ENCODE data around the gene OR10A4.

The OR10A4 gene, protein sequence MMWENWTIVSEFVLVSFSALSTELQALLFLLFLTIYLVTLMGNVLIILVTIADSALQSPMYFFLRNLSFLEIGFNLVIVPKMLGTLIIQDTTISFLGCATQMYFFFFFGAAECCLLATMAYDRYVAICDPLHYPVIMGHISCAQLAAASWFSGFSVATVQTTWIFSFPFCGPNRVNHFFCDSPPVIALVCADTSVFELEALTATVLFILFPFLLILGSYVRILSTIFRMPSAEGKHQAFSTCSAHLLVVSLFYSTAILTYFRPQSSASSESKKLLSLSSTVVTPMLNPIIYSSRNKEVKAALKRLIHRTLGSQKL

DNA sequence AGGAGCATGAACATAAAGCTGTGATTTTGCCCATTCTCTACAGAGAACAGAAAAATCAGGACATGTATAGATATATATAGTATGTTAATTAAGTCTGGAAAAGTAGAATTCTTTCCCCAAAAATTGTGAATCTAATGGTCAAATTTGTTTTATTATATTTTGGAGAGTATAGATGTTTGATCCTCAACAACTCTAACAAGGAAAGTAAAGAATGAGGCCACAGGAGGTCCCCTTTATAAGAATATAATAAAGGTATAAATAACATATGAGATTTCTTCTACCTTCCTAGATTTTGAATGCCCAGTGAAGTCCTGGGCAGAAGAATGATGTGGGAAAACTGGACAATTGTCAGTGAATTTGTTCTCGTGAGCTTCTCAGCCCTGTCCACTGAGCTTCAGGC, at the start of gene OR10A4:
OR10A4 (plus strand) TSS at position 301 of the 400 bp plus-strand sequence; CDS start at position 324, 23 bp downstream.
- Histone ChIP-seq H3K36me3 (replicated peaks; ENCODE audit: insufficient read depth, low read length) (no peaks in the 10 kb centered on the region), H3K27me3 (replicated peaks; ENCODE audit: insufficient read depth, low read length) (no peaks in the 10 kb centered on the region), H3K27ac (ENCODE audit: low read length) (no peak within 1 kb of the TSS), H4K20me1 (ENCODE audit: insufficient read depth, low read length) (no peaks in the 10 kb centered on the region), H3K9me2 (replicated peaks; ENCODE audit: insufficient read depth, low read length) (no peaks in the 10 kb centered on the region), H3K4me3 (ENCODE audit: low read length) (no peak within 1 kb of the TSS), H3F3A (ENCODE audit: insufficient read depth, low read length) (no peaks in the 10 kb centered on the region), H2AFZ (ENCODE audit: low read length) (no peak within 1 kb of the TSS), H3K4me1 (ENCODE audit: low read length) (no peaks in the 10 kb centered on the region), H3K9me3 (replicated peaks; ENCODE audit: insufficient read depth, low read length) (no peaks in the 10 kb centered on the region), H3K9ac (ENCODE audit: low read length) (no peak within 1 kb of the TSS), H3K4me2 (ENCODE audit: low read depth, low read length) (no peak within 1 kb of the TSS), H3K79me2 (ENCODE audit: low read length) (no peaks in the 10 kb centered on the region)
- TF ChIP-seq EZH2 (optimal IDR thresholded peaks at IDR 0.05; ENCODE audit: low read depth, low read length) (no peak), EZH2phosphoT487 (IDR thresholded peaks at IDR 0.05; ENCODE audit: low read length) (no peak)
- TF ChIP-seq, protein P1, sequence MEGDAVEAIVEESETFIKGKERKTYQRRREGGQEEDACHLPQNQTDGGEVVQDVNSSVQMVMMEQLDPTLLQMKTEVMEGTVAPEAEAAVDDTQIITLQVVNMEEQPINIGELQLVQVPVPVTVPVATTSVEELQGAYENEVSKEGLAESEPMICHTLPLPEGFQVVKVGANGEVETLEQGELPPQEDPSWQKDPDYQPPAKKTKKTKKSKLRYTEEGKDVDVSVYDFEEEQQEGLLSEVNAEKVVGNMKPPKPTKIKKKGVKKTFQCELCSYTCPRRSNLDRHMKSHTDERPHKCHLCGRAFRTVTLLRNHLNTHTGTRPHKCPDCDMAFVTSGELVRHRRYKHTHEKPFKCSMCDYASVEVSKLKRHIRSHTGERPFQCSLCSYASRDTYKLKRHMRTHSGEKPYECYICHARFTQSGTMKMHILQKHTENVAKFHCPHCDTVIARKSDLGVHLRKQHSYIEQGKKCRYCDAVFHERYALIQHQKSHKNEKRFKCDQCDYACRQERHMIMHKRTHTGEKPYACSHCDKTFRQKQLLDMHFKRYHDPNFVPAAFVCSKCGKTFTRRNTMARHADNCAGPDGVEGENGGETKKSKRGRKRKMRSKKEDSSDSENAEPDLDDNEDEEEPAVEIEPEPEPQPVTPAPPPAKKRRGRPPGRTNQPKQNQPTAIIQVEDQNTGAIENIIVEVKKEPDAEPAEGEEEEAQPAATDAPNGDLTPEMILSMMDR (IDR thresholded peaks at IDR 0.05; ENCODE audit: low read length), result no peak
- no peak for DNase-seq

DNA sequence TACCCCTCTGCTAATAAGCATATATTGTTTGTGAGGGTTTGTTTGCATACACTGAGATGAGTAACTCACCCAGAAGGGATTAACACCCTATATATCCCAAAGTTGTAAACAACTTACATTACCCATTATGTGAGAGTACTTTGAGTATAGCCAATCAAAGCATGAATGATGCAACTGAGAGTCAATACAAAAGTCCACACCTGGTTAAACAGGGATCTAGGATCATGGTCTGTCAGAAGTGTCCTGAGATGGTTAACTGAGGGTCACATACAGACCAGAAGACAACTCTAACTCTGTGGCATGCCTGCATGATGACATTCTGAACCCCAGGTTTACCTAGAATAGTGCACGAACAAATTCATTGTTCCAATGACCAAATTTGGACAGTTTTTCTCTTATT, 48.3 kb upstream of the OR10A4 start:
- Histone ChIP-seq H3K79me2 (ENCODE audit: low read length) (no peaks in the 10 kb centered on the region), H3F3A (ENCODE audit: insufficient read depth, low read length) (no peaks in the 10 kb centered on the region), H2AFZ (ENCODE audit: low read length) (no peak overlapping the region), H4K20me1 (ENCODE audit: insufficient read depth, low read length) (no peaks in the 10 kb centered on the region), H3K27ac (ENCODE audit: low read length) (no peak overlapping the region), H3K9ac (ENCODE audit: low read length) (no peak overlapping the region), H3K9me3 (replicated peaks; ENCODE audit: insufficient read depth, low read length) (no peaks in the 10 kb centered on the region), H3K4me2 (ENCODE audit: low read depth, low read length) (no peak overlapping the region), H3K4me1 (ENCODE audit: low read length) (no peaks in the 10 kb centered on the region), H3K9me2 (replicated peaks; ENCODE audit: insufficient read depth, low read length) (no peaks in the 10 kb centered on the region), H3K36me3 (replicated peaks; ENCODE audit: insufficient read depth, low read length) (no peaks in the 10 kb centered on the region), H3K4me3 (ENCODE audit: low read length) (no peak overlapping the region), H3K27me3 (replicated peaks; ENCODE audit: insufficient read depth, low read length) (no peaks in the 10 kb centered on the region)
- TF ChIP-seq EZH2phosphoT487 (IDR thresholded peaks at IDR 0.05; ENCODE audit: low read length), result no peak
- DNase-seq, result no peak

DNA sequence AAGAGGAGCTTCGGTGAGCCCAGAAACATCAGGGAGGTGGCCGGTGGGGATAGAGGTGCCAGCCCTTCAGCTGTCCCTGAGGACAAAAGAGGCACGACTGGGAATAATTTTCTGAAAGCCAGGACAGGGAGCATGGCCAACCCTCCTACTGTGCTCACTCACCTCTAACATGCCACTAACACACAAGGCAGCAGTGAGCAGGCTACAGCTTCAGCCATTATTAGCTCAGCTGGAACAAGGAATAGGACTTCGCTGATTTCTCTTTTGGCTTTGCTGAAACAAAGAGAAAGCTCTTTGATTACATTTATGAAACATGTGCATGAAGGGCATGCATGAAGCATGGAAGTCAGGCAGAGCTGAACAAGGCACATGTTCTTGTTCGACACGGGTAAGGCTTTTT, 43.1 kb upstream of the OR10A4 start:
- H3K4me2 ChIP-seq (ENCODE audit: low read depth, low read length), result no peak overlapping the region
- no peaks in the 10 kb centered on the region for H4K20me1 ChIP-seq (ENCODE audit: insufficient read depth, low read length)
- no peak for DNase-seq
- no peak overlapping the region for H3K4me3 ChIP-seq (ENCODE audit: low read length)
- H3K27me3 ChIP-seq (replicated peaks; ENCODE audit: insufficient read depth, low read length), result no peaks in the 10 kb centered on the region
- H3K79me2 ChIP-seq (ENCODE audit: low read length), result no peaks in the 10 kb centered on the region
- H2AFZ ChIP-seq (ENCODE audit: low read length), result no peak overlapping the region
- H3K9me2 ChIP-seq (replicated peaks; ENCODE audit: insufficient read depth, low read length), result no peaks in the 10 kb centered on the region
- H3K36me3 ChIP-seq (replicated peaks; ENCODE audit: insufficient read depth, low read length), result no peaks in the 10 kb centered on the region
- H3K4me1 ChIP-seq (ENCODE audit: low read length), result no peaks in the 10 kb centered on the region
- H3K9ac ChIP-seq (ENCODE audit: low read length), result no peak overlapping the region
- TF ChIP-seq EZH2 (optimal IDR thresholded peaks at IDR 0.05; ENCODE audit: low read depth, low read length), result no peak
- no peak for TF ChIP-seq EZH2phosphoT487 (IDR thresholded peaks at IDR 0.05; ENCODE audit: low read length)
- TF ChIP-seq, protein P1 (IDR thresholded peaks at IDR 0.05; ENCODE audit: low read length), result no peak
- no peaks in the 10 kb centered on the region for H3F3A ChIP-seq (ENCODE audit: insufficient read depth, low read length)
- no peaks in the 10 kb centered on the region for H3K9me3 ChIP-seq (replicated peaks; ENCODE audit: insufficient read depth, low read length)
- no peak overlapping the region for H3K27ac ChIP-seq (ENCODE audit: low read length)

DNA sequence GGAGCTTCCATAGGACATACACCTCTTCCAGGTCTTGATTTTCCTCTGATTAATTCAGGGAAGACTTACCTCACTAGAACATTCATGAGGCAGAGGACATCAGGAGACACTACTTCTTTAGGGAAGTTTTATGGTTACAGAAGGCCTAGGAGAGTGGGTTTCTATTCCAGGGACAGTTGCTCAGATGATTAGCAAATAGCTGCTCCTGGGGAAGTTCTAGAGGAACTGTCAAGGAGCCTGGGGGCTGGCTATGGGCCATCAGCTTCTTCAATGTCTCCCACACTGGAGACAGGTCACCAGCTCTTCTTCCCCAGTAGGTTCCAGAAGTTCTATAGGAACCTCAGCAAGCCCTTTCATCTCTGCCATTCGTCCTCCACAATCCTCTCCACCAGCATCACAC, 42.4 kb upstream of the OR10A4 start:
- no peaks in the 10 kb centered on the region for H4K20me1 ChIP-seq (ENCODE audit: insufficient read depth, low read length)
- no peaks in the 10 kb centered on the region for H3F3A ChIP-seq (ENCODE audit: insufficient read depth, low read length)
- H3K4me3 ChIP-seq (ENCODE audit: low read length), result no peak overlapping the region
- TF ChIP-seq, protein P1 (IDR thresholded peaks at IDR 0.05; ENCODE audit: low read length), result no peak
- no peaks in the 10 kb centered on the region for H3K9me2 ChIP-seq (replicated peaks; ENCODE audit: insufficient read depth, low read length)
- H3K4me2 ChIP-seq (ENCODE audit: low read depth, low read length), result no peak overlapping the region
- H3K9me3 ChIP-seq (replicated peaks; ENCODE audit: insufficient read depth, low read length), result no peaks in the 10 kb centered on the region
- no peaks in the 10 kb centered on the region for H3K36me3 ChIP-seq (replicated peaks; ENCODE audit: insufficient read depth, low read length)
- H3K9ac ChIP-seq (ENCODE audit: low read length), result no peak overlapping the region
- H3K79me2 ChIP-seq (ENCODE audit: low read length), result no peaks in the 10 kb centered on the region
- H2AFZ ChIP-seq (ENCODE audit: low read length), result no peak overlapping the region
- no peaks in the 10 kb centered on the region for H3K4me1 ChIP-seq (ENCODE audit: low read length)
- no peaks in the 10 kb centered on the region for H3K27me3 ChIP-seq (replicated peaks; ENCODE audit: insufficient read depth, low read length)
- no peak overlapping the region for H3K27ac ChIP-seq (ENCODE audit: low read length)
- no peak for DNase-seq
